GM18861 (cell line): ENCODE data around the gene BRSK2.
"Not testable (repeated sequence)": the region's sequence is repeated elsewhere in the genome, so short reads cannot be mapped to it uniquely, and the experiment has no call there.

Experiments
- ATAC-seq: cut with Tn5 transposase; IDR thresholded peaks from one replicate; pipeline ENCODE4 v1.9.1; 2021; ENCODE audit not compliant: unreplicated experiment

The BRSK2 gene

GRCh38 chr11:1353383-1354124 is 36.2 kb upstream of the BRSK2 start:
- no peak for ATAC-seq

GRCh38 chr11:1354125-1354938 is 35.4 kb upstream of the BRSK2 start:
- ATAC-seq, result no peak

GRCh38 chr11:1356007-1356435 is 33.7 kb upstream of the BRSK2 start:
- ATAC-seq, result no peak

GRCh38 chr11:1356478-1356960 is 33.2 kb upstream of the BRSK2 start:
- ATAC-seq, result no peak

- ATAC-seq, result no peak
Observed at GRCh38 chr11:1358286-1358685, 31.4 kb upstream of the BRSK2 start.

- not testable (repeated sequence) for ATAC-seq
Observed at GRCh38 chr11:1358931-1359330, 30.8 kb upstream of the BRSK2 start.

- ATAC-seq, result no peak
Observed at GRCh38 chr11:1359556-1359955, 30.2 kb upstream of the BRSK2 start.

GRCh38 chr11:1360181-1360834 is 29.4 kb upstream of the BRSK2 start:
- no peak for ATAC-seq

GRCh38 chr11:1360835-1361357 is 28.8 kb upstream of the BRSK2 start:
- ATAC-seq, result no peak

- ATAC-seq, result no peak
Observed at GRCh38 chr11:1361882-1362281, 27.9 kb upstream of the BRSK2 start.

- ATAC-seq, result no peak
Observed at GRCh38 chr11:1367721-1368120, 22.0 kb upstream of the BRSK2 start.

GRCh38 chr11:1368216-1368615 is 21.5 kb upstream of the BRSK2 start:
- no peak for ATAC-seq

- ATAC-seq, result no peak
Observed at GRCh38 chr11:1368966-1369365, 20.8 kb upstream of the BRSK2 start.

GRCh38 chr11:1369371-1370005 is 20.2 kb upstream of the BRSK2 start:
- ATAC-seq, result no peak

GRCh38 chr11:1370186-1371025 is 19.3 kb upstream of the BRSK2 start:
- no peak for ATAC-seq

GRCh38 chr11:1371026-1371325 is 18.8 kb upstream of the BRSK2 start:
- no peak for ATAC-seq

- no peak for ATAC-seq
Observed at GRCh38 chr11:1371377-1371776, 18.4 kb upstream of the BRSK2 start.

- ATAC-seq, result no peak
Observed at GRCh38 chr11:1371836-1372465, 17.8 kb upstream of the BRSK2 start.

GRCh38 chr11:1372660-1373059 is 17.1 kb upstream of the BRSK2 start:
- ATAC-seq, result no peak
